ENCODE data around the gene ELFN1.

DNA sequence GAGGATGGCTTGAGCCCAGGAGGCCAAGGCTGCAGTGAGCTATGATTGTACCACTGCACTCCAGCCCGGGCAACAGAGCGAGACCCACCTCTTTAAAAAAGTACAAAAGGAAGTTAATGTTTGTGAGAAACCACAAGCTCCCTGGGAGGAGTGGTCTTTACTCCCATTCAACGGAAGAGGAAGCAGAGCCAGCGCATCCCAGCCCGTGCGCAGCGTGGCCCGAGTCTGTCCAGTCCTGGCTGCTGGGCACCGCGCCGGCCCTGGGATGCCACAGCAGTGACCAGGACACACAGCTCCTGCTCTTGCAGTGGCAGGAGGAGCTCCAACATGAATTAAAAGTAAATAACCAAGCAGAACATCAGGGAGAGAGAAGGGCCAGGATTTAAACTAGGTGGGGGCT lies 68.4 kb downstream of the ELFN1 start:
- TF ChIP-seq GATA2 (IDR thresholded peaks at IDR 0.05; ENCODE audit: low read depth, low read length) (no peak), GATA3 (IDR thresholded peaks at IDR 0.05; ENCODE audit: low read depth, low read length) (no peak)

Data from SH-SY5Y (cell line).